HG02623 (cell line): ENCODE measurements around the gene RNLS.
"Not testable (repeated sequence)": the region's sequence is repeated elsewhere in the genome, so short reads cannot be mapped to it uniquely, and the experiment has no call there.

ENCODE experiments used
- ATAC-seq: cut with Tn5 transposase; IDR thresholded peaks from one replicate; pipeline ENCODE4 v1.9.1; 2021; ENCODE audit warnings: moderate library complexity; ENCODE audit not compliant: unreplicated experiment

RNLS gene

DNA sequence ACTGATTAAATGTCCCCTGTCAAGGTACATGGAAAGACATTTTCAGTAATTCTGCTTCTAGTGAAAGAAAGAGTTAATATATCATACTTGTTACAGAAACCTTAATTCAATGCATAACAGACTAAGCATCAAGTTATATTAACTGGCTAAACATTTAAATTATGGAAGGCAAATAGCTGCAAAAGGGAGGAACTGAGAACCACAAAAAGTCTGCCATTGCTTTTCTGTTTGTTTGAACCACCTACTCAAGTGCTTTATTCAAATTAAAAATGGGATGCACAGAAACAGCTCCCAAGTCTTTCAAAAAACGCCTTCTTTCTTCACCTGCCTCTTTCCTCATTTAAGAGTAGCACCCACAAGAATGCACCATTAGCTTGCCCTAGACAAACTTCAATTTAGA, 271.9 kb downstream of the RNLS start:
- no peak for ATAC-seq

DNA sequence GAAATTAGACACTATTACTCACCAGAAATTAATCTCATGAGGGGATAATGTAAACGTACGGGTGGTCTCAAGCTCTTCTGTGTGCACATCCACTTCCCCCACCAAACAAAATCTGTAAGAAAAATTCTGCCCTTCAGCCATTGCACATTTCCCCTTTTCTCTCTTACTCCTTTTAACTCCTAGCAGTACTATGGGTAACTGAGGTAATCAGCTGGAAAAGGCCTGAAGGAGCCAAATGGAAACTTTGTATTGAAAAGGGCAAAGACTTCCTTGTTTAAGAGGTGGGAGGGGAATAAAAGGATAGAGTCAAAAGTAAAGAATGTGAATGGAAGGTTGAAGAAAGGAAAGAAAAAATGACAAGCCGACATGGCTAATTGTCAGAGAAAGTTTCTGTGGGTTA, 273.8 kb downstream of the RNLS start:
- no peak for ATAC-seq

DNA sequence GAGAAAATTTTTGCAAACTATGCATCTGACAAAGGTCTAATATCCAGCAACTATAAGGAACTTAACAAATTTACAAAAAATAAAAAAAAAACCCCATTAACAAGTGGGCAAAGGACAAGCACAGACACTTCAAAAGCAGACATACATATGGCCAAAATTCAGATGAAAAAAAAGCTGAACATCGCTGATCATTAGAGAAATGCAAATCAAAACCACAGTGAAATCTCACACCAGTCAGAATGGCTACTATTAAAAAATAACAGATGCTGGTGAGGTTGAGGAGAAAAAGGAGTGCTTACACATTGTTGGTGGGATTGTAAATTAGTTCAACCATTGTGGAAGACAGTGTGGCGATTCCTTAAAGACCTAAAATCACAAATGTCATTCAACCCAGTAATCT, 274.8 kb downstream of the RNLS start:
- ATAC-seq = not testable (repeated sequence)

DNA sequence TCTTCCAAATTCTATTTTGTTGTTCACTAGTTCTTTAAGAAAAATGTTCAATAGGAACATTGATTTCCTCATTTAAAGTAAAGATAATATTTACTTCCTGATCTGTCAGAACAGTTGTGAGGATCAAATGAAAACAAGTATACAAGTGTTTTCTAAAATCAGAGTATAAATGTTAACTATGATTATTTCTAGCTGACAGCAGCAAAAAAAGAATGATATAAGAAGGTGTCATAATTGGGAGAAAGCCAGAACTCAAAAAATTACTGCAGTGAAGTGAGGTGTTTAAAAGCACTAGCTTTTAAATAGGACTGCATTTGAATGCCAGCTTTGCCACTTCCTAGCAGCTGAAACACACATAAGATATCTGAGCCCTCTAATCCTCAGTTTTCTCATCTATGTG, 283.3 kb downstream of the RNLS start:
- no peak for ATAC-seq

DNA sequence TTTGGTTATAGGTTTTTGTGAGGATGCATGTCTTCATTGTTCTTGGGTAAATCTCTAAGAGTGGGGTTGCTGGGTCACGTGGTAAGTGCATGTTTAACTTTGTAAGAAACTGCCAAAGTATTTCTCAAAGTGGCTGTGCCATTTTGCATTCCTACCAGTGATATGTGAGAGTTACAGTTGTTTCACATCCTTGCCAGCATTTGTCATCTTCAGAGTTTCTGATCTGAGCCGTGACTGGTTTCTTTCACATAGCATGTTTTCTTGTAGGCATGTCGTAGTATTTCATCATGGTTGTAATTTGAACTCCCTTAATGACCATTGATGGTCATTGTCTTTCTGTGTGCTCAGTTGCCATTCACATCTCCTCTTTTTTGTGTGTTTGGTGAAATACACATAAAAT, 286.0 kb downstream of the RNLS start:
- no peak for ATAC-seq

DNA sequence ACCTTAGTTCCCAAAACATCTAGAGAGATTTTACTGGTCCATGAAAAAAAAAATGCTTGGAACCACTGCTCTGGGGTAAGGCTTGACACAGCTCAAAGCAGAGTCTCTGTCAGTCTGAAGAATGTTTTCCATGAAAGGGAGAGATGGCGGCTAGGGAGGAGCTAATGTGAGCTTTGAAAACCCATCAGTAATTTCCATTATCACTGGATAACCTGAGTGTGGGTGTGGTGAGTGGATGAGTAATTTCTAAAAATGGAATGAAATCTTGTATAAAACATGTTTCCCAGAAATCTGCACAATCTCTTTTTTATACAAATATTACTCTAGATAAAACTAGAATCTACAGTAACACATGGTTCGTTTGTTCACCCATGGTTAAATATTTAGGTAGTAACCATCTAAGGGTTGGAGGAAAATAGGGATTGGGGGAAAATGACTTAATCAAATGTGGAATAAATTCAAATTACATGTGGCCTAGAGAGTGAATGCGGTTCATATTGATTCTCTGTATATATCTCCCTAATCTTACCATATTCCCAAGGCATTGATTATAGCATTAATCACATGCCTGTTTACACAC, 289.4 kb downstream of the RNLS start:
- no peak for ATAC-seq

DNA sequence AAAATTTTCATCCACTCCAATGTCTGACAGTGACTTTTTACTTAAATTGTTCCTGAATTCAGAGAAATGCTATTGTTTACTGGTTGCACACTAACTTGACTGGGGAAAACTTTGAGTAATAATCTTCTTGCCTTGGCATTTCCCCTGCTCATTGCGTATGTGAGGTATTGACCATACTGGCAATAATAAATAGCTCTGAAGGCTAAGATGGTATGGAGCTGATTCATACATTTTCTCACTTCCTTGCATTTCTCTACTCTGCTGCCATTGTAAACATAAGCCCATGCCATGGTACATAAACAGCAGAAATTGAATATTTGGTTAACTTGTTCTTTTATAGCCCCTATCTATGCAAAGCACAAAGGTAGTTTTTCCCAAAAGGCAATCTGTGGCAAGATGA, 290.0 kb downstream of the RNLS start:
- ATAC-seq = no peak

DNA sequence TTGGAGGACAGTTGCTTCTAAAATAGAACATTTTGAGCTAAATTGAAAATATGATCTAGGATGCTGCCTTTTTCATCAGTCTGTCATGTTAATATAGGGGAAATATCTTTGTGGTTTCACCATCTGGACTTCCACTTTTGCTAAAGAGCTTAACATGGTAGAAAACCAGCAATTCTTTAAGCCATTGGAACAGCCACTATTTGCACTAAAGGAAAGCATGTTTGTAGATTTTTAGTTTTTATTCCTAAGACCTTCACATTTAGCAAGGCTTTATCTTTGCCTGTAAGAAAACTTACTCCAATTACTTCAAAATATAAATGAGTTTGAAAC, 291.0 kb downstream of the RNLS start:
- ATAC-seq = no peak

DNA sequence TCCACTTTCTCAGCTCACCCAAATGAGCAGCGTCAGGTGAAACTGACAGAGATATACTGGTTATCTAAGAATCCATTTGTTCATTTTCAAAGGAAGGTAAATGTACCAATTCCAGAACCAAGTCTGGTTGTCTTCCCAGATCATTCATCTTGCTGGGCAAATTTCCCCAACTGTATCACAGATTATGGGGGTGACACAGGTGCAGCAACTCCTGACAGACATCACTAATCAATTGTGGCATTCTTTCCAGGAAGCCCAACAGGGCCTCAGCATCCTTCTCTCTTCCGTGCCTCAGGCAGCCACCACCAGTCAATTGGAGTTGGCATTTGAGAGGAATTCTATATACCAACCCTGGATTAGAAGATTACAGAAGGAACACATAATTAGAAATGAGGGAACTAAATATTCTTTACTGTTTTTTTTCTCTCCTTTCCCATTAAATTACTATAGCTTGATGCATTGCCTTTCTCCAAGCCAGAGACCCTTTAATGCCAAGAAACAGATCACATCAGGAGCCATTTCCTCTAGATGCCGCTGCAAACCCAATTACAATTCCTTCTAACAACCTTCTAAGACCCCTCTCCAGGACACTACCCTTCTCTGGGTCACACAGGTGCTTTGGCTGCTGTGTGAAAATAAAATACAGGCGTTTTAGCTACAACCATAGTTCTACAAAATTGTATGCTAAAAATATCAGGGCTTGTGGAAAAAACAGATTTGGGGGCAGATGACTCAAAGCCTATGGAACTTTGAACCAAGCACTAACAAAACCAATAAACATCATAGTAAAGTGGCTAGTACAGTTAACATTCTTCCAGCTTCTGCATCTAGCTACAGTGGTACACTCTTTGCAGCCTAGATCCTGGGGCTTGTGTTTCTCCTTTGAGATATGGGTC, 291.6 kb downstream of the RNLS start:
- no peak for ATAC-seq

DNA sequence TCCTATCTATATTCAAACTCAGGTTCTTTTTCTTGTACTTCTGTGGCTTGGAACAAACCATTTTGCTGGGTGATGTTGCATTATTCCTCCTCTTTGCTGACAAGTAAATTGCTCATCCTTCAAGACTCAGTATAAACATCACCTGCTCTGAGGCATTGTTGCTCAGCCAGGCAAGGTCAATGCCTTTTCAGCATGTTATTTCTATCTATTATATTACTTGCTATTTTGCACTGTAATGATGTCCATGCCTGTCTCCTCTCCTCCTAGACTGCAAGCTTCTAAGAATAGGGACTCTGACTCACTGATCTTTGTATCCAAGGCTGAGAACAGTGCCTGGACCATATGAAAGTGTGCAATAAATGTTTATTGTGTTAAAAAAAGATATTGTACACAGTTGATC, 293.8 kb downstream of the RNLS start:
- ATAC-seq = no peak

DNA sequence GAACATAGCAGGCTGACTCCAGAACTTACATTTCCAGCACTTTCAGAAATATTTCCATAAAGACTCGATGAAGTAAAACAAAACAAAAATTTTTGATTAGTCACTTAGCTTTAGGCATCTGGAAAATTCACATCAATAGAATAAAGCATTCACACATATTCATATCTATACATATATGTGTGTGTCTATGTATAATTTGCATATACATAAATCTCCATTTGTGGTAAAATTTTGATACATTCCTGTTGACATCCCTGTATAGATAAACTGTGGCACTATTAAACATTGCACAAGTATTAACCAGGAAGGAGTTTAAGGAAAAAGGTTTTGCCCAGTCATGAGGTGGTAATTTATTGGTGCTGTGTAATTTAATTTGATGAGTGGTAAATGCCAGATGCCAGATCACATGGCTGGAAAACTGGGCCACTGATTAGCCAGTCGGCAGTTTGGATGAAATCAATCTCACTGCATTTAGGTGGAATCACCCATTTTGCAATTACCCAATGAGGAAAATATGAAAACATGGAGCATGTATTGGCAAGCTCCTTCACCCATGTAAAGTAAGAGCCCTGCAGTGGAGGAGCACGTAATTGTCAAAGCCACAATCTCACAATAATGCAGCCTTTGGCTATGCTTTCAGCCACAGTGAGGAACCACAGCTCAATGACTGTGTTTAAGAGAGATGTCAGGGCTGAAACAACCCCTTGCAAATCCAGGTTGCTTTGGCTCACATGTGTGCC, 294.6 kb downstream of the RNLS start:
- ATAC-seq = no peak

DNA sequence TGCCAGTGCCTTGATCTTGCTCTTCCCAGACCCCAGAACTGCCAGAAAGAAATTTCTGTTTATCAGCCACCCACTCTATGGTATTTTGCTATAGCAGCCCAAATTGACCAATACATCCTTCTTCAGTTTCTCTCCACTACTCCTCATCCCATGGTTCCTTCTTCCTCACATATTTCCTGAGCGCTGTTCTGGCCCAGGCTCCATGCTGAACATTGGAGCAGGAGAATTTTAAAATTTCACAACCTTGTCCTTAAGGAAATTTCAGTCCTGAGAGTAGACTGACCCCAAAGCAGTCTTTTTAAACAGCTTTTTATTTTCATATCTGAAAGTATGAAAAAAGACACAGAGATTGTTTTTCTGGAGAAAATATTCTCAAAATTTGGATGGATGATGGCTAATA, 297.1 kb downstream of the RNLS start:
- ATAC-seq = no peak

DNA sequence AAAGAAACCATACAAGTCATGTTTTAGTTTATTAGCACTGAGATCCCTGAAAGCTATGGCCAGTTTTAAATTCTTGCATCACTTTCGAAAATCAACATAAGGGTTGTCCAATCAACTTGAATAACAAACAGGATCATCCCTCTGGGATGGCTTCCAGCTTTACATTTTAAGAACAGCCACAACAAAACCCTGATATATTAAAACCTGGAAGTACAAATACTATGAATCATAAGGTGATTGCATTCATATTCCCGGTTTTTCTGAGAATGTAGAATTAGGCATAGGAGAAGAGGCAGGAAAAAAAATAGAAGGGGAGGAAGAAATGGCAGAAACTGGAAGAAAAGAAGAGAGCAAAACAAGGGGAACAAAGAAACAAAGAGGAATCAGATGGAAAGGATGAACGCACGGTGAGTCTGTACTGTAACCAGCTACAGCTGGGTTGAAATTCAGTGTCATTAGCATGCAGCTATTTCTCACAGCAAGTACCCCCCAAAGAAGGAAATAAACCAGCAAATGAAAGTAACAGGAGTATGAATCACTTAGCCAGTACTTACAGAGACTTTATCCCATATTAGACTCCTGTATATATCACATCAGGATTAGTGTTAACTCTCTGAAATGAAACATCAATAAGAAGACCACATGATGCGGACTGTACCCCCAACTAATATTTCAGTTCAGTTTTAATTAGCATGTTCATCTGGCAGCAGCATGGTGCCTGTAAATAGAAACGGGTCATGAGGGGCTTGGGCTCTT, 301.3 kb downstream of the RNLS start:
- ATAC-seq = no peak

DNA sequence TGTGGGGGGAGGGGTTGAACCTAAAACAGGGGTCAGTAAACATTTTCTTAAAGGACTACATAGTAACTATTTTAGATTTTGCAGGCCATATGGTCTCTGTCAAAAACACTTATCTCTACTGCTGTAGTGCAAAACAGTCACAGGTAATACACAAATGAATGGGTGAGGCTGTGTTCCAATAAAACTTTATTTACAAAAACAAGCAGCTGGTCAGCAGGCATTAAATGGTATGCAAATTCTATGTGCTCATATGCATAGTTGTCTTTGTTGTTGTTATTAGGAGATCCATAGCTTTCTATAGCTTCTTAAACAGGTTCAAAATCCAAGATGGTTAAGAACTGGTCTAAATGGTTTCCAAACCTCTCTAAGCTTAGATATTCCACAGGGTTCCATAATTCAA, 302.6 kb downstream of the RNLS start:
- no peak for ATAC-seq

DNA sequence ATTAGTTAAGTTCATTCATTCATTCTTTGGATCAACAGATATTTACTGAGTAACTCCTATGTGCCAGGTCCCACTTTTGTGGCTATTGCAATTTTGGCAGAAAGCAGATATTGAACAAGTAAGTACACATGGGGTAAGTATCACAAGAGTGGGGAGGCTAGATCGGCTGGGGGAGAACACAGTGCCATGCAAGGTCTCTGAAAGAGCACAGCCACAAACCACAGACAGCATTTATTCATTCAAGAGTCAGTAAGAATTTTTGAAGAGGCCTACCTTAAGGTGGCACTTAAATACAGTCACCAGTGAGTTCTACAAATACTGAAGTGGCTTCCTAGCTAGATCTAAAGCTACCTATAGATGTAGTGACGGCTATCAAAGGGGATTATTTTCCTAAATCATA, 304.2 kb downstream of the RNLS start:
- no peak for ATAC-seq

DNA sequence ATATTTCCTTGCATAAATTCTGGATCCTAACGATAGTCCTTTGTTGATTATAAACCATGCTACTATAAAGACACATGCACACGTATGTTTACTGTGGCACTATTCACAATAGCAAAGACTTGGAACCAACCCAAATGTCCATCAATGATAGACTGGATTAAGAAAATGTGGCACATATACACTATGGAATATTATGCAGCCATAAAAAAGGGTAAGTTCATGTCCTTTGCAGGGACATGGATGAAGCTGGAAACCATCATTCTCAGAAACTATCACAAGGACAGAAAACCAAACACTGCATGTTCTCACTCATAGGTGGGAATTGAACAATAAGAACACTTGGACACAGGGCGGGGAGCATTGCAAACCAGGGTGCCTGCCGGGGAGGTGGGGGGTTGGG, 306.2 kb downstream of the RNLS start:
- ATAC-seq = not testable (repeated sequence)

DNA sequence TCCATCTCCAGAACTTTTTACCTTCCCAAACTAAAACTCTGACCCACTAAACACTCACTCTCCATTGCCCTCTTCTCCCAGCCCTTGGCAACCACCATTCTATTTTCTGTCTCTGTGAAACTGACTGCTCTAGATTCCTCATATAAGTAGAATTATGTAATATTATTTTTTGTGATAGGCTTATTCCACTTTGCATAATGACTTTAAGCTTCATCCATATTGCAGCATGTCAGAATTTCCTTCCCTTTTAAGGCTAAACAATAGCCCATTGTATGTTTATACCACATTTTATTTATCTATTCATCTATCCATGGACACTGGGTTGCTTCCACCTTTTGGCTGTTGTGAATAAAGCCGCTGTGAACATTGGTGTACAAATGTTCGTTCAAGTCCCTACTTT, 308.8 kb downstream of the RNLS start:
- no peak for ATAC-seq

DNA sequence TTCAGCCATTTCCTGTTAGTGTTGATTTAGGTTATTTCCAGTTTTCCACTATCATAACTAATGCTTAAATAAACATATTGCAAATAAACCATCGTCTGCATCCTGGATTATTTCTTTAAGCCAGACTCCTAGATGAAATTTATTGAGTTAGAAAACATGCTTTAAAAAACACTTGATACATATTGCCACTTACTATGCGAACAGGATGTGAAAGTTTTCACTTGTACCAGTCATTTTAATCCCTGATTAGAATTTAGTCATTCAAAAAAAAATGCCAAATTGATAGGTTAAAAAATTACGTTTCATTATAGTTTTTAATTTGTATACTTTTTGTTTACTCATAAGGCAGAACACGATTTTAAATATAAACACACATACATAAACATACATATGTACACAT, 309.6 kb downstream of the RNLS start:
- ATAC-seq = no peak

DNA sequence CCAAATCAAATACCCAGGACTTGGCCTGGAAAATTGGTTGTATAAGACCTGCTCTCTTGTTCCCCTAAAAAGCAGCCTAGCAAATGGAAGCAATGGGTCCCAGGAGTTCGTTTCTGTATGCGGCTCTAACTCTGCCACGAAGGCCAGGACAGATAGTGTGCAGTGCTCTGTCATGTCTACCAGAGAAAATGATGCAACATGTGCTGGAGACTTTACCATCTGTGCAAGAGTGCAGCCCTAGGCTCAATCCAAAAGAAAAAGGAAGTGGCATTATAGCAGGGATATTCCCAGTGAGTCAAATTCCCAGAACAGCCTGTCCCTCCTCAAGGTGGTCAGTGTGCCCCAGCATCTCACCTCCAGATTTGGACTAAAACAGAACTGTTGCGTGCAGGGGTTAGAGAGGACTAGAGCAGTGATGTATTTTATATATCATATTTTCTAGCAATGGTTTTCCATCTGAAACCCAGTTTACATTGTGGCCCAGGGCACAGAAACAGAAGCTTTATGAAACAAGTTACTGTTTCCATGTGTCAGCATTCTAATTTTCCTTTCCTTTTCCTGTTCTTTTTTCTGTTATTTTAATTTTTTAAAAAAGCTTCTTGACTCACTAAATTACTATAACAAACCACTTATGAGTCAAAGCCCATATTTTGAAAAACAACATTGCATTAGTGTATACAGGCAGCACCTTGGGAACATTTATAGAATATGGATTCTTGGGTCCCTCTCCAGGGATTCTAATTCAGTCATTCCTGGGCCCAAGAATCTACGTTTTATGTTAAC, 311.2 kb downstream of the RNLS start:
- peak; percentile 12 for ATAC-seq

DNA sequence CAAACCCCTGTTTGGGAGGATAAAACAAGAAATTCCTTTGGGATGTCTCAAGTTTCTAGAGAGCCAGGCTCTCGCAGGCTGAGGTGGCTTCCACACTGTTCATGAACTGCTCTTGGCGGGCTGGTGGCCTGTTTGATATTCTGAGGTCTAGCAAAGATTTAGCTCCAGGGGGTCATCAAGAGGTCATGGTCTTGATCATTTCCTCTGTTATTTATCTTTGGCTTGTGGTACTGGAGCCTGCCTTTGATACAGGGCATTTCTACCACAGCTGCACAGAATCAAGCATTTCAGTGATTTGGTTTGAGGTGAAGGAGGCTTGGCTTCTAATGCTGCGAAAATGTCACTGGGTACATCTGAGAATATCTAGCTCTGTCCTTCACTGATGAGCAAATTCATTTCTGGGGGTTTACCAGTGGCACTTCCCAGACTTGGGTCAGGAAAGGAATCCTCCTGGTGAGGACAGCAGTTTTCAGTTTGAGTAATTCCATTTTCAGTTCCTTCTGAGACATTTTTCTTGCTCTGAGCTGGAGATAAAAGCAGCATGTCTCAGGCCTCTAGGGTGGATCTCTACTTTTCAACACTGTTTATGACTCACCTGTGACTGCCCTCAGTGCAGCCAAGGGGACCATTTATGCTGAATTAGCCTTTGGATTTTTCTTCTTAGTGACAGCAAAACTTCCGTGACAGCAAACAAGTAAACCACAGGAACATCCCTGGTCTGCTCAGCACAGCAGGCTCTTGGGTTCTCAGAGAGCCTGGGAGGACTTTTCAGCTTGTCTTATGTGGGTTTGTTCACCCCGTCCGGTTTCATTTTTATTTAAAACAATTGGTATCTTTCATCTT, 312.0 kb downstream of the RNLS start:
- peak; percentile 82 for ATAC-seq
